ENCODE results near the gene PARVB.
"Not testable (repeated sequence)": the region's sequence is repeated elsewhere in the genome, so short reads cannot be mapped to it uniquely, and the experiment has no call there.

PARVB gene

DNA sequence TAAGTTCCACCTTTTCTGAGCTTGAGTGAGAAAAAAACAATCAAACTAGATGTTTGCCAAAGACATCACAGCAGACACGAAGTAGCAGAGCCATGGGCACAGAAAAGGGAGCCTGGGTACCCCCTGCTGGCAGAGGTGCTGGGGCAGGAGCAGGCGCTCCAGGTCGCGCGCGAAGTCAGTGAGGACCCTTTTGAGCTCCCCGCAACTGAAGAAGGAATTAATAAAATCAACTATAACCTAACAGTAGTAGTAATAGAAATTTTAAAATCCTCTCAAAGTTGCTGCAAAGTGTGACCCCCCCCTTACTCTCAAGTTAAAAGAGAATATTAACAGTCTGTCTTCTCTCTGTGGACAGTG, 20.0 kb upstream of the PARVB start:
- no peak for DNase-seq (ENCODE audit: low read depth)
- TF ChIP-seq POLR2A (IDR thresholded peaks at IDR 0.05; ENCODE audit: extremely low read depth, insufficient read length), result no peak
- no peak for TF ChIP-seq MYC (IDR thresholded peaks at IDR 0.05; ENCODE audit: low read depth, low read length)
- TF ChIP-seq, protein P1, sequence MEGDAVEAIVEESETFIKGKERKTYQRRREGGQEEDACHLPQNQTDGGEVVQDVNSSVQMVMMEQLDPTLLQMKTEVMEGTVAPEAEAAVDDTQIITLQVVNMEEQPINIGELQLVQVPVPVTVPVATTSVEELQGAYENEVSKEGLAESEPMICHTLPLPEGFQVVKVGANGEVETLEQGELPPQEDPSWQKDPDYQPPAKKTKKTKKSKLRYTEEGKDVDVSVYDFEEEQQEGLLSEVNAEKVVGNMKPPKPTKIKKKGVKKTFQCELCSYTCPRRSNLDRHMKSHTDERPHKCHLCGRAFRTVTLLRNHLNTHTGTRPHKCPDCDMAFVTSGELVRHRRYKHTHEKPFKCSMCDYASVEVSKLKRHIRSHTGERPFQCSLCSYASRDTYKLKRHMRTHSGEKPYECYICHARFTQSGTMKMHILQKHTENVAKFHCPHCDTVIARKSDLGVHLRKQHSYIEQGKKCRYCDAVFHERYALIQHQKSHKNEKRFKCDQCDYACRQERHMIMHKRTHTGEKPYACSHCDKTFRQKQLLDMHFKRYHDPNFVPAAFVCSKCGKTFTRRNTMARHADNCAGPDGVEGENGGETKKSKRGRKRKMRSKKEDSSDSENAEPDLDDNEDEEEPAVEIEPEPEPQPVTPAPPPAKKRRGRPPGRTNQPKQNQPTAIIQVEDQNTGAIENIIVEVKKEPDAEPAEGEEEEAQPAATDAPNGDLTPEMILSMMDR (IDR thresholded peaks at IDR 0.05; ENCODE audit: low read depth, low read length), result no peak
- TF ChIP-seq, protein P2, sequence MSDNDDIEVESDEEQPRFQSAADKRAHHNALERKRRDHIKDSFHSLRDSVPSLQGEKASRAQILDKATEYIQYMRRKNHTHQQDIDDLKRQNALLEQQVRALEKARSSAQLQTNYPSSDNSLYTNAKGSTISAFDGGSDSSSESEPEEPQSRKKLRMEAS (IDR thresholded peaks at IDR 0.05; ENCODE audit: low read depth, low read length), result no peak
- no peak overlapping the region for H3K4me3 ChIP-seq (ENCODE audit: low read depth, low read length)

DNA sequence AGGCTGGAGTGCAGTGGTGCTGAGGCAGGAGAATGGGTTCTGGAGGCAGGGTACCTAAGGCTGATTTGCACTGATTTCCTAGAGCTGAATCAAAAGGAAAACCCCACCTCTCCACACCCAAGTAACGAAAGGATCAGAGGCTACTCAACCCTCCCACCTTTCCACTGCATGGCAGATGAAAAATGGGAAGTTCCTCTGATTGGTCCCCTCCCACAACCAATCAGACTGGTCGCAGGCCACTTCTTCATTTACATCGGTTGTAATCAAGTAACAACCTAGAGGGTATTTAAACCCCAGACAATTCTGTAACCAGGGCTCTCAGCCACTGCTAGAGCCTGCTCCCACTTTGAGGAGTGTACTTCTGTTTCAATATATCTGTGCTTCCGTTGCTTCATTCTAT, 18.6 kb upstream of the PARVB start:
- DNase-seq (ENCODE audit: low read depth), result peak; percentile 82
- no peak overlapping the region for H3K4me3 ChIP-seq (ENCODE audit: low read depth, low read length)
- TF ChIP-seq, protein P2 (IDR thresholded peaks at IDR 0.05; ENCODE audit: low read depth, low read length), result no peak
- TF ChIP-seq, protein P1 (IDR thresholded peaks at IDR 0.05; ENCODE audit: low read depth, low read length), result no peak
- TF ChIP-seq MYC (IDR thresholded peaks at IDR 0.05; ENCODE audit: low read depth, low read length) (no peak), POLR2A (IDR thresholded peaks at IDR 0.05; ENCODE audit: extremely low read depth, insufficient read length) (no peak)

DNA sequence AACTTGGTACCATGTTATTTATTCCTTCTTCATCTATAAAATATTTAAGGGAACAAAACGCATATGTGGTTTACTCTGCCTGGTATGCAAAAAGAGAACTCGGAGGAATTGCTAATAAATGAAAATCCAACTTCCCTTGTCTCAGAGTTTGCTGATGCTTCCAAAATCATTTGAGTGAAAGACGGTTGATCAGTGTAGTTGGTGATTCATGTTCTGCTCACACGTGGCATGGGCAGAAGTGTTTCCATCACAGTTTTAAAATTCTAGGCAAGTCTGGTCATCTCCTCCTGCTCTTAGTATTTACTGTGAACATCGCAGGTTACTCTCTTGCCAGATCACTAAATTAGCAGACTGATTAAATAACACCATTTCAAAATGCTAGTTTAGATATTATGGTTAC, 11.9 kb upstream of the PARVB start:
- no peak overlapping the region for H3K4me3 ChIP-seq (ENCODE audit: low read depth, low read length)
- no peak for DNase-seq (ENCODE audit: low read depth)
- TF ChIP-seq, protein P1 (IDR thresholded peaks at IDR 0.05; ENCODE audit: low read depth, low read length), result no peak
- TF ChIP-seq, protein P2 (IDR thresholded peaks at IDR 0.05; ENCODE audit: low read depth, low read length), result no peak
- TF ChIP-seq POLR2A (IDR thresholded peaks at IDR 0.05; ENCODE audit: extremely low read depth, insufficient read length) (no peak), MYC (IDR thresholded peaks at IDR 0.05; ENCODE audit: low read depth, low read length) (no peak)

DNA sequence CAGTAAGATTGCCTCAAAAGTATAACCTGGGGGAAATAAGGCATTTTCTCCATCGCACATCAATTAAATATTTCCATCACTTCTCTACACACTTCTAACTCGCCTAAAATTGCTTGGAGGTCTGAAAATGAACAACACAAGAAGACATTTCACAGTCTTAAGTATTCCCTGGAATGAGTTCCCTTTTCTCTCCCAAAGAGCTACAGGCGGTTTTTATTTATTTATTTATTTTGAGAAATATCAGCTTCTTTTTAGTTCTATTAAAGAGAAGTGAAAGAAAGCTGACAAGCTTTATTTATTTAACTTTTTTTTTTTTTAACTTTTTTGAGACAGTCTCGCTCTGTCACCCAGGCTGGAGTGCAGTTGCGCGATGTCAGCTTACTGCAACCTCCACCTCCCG, 11.5 kb upstream of the PARVB start:
- DNase-seq (ENCODE audit: low read depth), result no peak
- H3K4me3 ChIP-seq (ENCODE audit: low read depth, low read length), result no peak overlapping the region
- TF ChIP-seq, protein P2 (IDR thresholded peaks at IDR 0.05; ENCODE audit: low read depth, low read length), result no peak
- TF ChIP-seq MYC (IDR thresholded peaks at IDR 0.05; ENCODE audit: low read depth, low read length) (no peak), POLR2A (IDR thresholded peaks at IDR 0.05; ENCODE audit: extremely low read depth, insufficient read length) (no peak)
- TF ChIP-seq, protein P1 (IDR thresholded peaks at IDR 0.05; ENCODE audit: low read depth, low read length), result no peak

DNA sequence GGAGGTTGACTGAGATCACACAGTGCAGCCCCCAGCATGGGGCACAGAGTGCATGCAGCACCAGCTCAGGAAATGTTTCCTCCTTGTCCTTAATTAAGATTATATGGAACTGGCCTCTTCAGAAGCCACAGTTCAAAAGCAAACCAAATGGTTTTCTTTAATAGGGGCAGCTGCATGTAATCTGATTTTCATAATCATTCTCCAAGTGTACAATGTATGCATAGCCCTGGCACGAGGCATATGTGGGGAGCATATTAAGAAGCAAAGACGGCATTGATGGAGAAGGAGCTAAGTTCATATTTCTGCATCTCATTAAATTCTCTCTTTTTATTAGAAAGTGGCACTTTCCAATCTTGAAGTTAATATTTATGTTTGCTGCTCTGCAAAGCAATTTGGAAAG, 9.9 kb upstream of the PARVB start:
- no peak for DNase-seq (ENCODE audit: low read depth)
- no peak for TF ChIP-seq MYC (IDR thresholded peaks at IDR 0.05; ENCODE audit: low read depth, low read length)
- TF ChIP-seq POLR2A (IDR thresholded peaks at IDR 0.05; ENCODE audit: extremely low read depth, insufficient read length), result no peak
- TF ChIP-seq, protein P2 (IDR thresholded peaks at IDR 0.05; ENCODE audit: low read depth, low read length), result no peak
- TF ChIP-seq, protein P1 (IDR thresholded peaks at IDR 0.05; ENCODE audit: low read depth, low read length), result no peak
- no peak overlapping the region for H3K4me3 ChIP-seq (ENCODE audit: low read depth, low read length)

DNA sequence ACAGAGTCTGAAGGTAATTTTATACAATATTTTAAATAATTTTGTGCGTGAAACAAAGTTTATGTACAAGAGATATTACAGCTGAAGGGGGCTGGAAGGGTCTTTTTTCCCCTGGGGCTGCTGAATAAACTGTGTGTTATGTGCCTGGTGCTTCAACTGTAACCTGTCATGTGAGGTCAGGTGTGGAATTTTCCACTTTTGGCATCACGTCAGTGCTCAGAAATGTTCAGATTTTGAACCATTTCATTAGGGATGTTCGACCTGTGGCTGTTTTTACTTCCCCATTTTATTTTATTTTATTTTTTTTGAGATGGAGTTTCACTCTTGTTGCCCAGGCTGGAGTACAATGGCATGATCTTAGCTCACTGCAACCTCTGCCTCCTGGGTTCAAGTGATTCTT, 7.5 kb upstream of the PARVB start:
- DNase-seq (ENCODE audit: low read depth), result not testable (repeated sequence)

More for the DNA sequence above, 7.5 kb upstream of the PARVB start:
- not testable (repeated sequence) for H3K4me3 ChIP-seq (ENCODE audit: low read depth, low read length)
